Stimulated activated CD4-positive, alpha-beta T cell treated with anti-CD3 and anti-CD28 coated beads, TNF-alpha, amount 100 ng/mL, for 48 hours (primary cell): ENCODE measurements around the gene CFLAR.
"Not testable (repeated sequence)": the region's sequence is repeated elsewhere in the genome, so short reads cannot be mapped to it uniquely, and the experiment has no call there.

Experiments used
- DNase-seq, 3 donors: peaks; one replicate each; pipeline ENCODE4 v3.0.0-alpha.2; 2020; ENCODE audit warnings: low read depth in 3 of 3

Gene CFLAR

GRCh38 chr2:201116115-201116958, at the start of gene CFLAR:
CFLAR (plus strand) TSS chr2:201116164; CDS start chr2:201129866, 13,702 bp downstream.
- DNase-seq = peak in 2 of 3 donors; percentile 69 to 73

- DNase-seq = no peak
These were observed 45.0 kb upstream of the CFLAR start for GRCh38 chr2:201070948-201071478.

- DNase-seq = peak; percentile 83 to 88 (median 85)
These were observed 44.3 kb upstream of the CFLAR start, which contains the start of the genes HYCC2 and NDUFB3 for GRCh38 chr2:201071479-201072200. HYCC2 (minus strand) TSS chr2:201071671; CDS start chr2:201024009, 47,662 bp downstream. NDUFB3 (plus strand) TSS chr2:201072001; CDS start chr2:201078883, 6,882 bp downstream.

GRCh38 chr2:201072201-201072530, 43.8 kb upstream of the CFLAR start:
- DNase-seq = no peak

GRCh38 chr2:201073071-201073470, 42.9 kb upstream of the CFLAR start:
- no peak for DNase-seq

GRCh38 chr2:201074996-201075395, 41.0 kb upstream of the CFLAR start:
- no peak for DNase-seq

- no peak for DNase-seq
These were observed 31.1 kb upstream of the CFLAR start for GRCh38 chr2:201084863-201085262.

GRCh38 chr2:201090574-201090973, 25.4 kb upstream of the CFLAR start:
- DNase-seq = no peak

GRCh38 chr2:201093573-201093972, 22.4 kb upstream of the CFLAR start:
- DNase-seq = no peak

- DNase-seq = no peak
These were observed 15.5 kb upstream of the CFLAR start for GRCh38 chr2:201100497-201100896.

GRCh38 chr2:201105759-201106158, 10.2 kb upstream of the CFLAR start:
- no peak for DNase-seq

GRCh38 chr2:201107624-201108023, 8.3 kb upstream of the CFLAR start:
- no peak for DNase-seq

GRCh38 chr2:201108341-201108740, 7.6 kb upstream of the CFLAR start:
- no peak for DNase-seq

GRCh38 chr2:201109186-201109585, 6.8 kb upstream of the CFLAR start:
- DNase-seq = no peak

GRCh38 chr2:201110615-201111014, 5.3 kb upstream of the CFLAR start:
- DNase-seq = no peak

- DNase-seq = no peak
These were observed 4.9 kb upstream of the CFLAR start for GRCh38 chr2:201111096-201111495.

GRCh38 chr2:201114350-201114749, 1.6 kb upstream of the CFLAR start:
- DNase-seq = no peak

- DNase-seq = no peak
These were observed 1.1 kb upstream of the CFLAR start for GRCh38 chr2:201114846-201115245.

GRCh38 chr2:201116959-201117734, 1.2 kb downstream of the CFLAR start:
- DNase-seq = no peak

GRCh38 chr2:201117735-201118094, 1.8 kb downstream of the CFLAR start:
- not testable (repeated sequence) for DNase-seq

- DNase-seq = peak; percentile 76 to 86 (median 78)
These were observed 2.4 kb downstream of the CFLAR start for GRCh38 chr2:201118121-201118960.
